HEK293 (cell line): ENCODE measurements around the gene SLC6A2.

ENCODE experiments used
- ATF2 ChIP-seq: fragments of 450-650 bp; formaldehyde crosslinking; IDR thresholded peaks from 2 replicates; pipeline ENCODE4 v1.5.1; 2016; ENCODE audit warnings: missing biosample characterization, missing genetic modification characterization, low read depth
- KLF9 ChIP-seq: fragments of 450-650 bp; formaldehyde crosslinking; IDR thresholded peaks from 2 replicates; pipeline ENCODE4 v1.5.1; 2016; ENCODE audit warnings: missing biosample characterization, missing genetic modification characterization, low read depth
- PRDM1 ChIP-seq: fragments of 450-650 bp; formaldehyde crosslinking; IDR thresholded peaks from 2 replicates; pipeline ENCODE4; 2016; ENCODE audit warnings: missing biosample characterization, missing genetic modification characterization
- REST ChIP-seq: fragments of 450-650 bp; formaldehyde crosslinking; IDR thresholded peaks from 2 replicates; pipeline ENCODE4 v1.5.1; 2016; ENCODE audit warnings: missing biosample characterization, missing genetic modification characterization
- ZBTB20 ChIP-seq: fragments of 450-650 bp; formaldehyde crosslinking; IDR thresholded peaks from 2 replicates; pipeline ENCODE4 v1.5.1; 2016; ENCODE audit warnings: missing biosample characterization, missing genetic modification characterization
- ZNF521 ChIP-seq: fragments of 450-650 bp; formaldehyde crosslinking; IDR thresholded peaks from 2 replicates; pipeline ENCODE4 v1.5.1; 2017; ENCODE audit warnings: missing biosample characterization, mild to moderate bottlenecking, missing genetic modification characterization
- ZNF830 ChIP-seq: fragments of 450-650 bp; IDR thresholded peaks from 2 replicates; pipeline ENCODE4 v1.5.0; 2018; ENCODE audit warnings: missing biosample characterization, missing genetic modification characterization, low read depth, mild to moderate bottlenecking, moderate library complexity
- TF ChIP-seq, protein P1 (sequence below): fragments of 450-650 bp; formaldehyde crosslinking; IDR thresholded peaks from 2 replicates; pipeline ENCODE4 v1.5.1; 2016; ENCODE audit warnings: missing biosample characterization, missing genetic modification characterization

DNA sequence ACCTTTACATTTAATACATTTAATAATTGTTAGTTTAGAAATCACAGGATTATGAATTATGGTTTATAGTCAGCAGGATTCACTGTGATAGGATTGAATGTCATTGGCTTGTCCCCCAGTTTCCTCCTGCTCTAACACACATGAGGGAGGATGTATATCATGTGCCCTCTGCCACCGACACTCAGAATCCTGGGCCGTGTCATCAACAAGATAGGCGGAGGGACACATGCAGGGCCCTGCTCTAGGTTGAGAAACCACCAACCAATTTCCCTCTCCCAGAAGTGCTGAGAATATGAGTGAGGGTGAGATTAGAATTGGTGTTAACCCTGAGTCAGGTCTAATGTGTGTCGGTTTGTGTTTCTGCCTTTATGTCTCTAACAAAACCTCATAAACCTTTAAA is 92.0 kb downstream of the SLC6A2 start:
- TF ChIP-seq, protein P1, sequence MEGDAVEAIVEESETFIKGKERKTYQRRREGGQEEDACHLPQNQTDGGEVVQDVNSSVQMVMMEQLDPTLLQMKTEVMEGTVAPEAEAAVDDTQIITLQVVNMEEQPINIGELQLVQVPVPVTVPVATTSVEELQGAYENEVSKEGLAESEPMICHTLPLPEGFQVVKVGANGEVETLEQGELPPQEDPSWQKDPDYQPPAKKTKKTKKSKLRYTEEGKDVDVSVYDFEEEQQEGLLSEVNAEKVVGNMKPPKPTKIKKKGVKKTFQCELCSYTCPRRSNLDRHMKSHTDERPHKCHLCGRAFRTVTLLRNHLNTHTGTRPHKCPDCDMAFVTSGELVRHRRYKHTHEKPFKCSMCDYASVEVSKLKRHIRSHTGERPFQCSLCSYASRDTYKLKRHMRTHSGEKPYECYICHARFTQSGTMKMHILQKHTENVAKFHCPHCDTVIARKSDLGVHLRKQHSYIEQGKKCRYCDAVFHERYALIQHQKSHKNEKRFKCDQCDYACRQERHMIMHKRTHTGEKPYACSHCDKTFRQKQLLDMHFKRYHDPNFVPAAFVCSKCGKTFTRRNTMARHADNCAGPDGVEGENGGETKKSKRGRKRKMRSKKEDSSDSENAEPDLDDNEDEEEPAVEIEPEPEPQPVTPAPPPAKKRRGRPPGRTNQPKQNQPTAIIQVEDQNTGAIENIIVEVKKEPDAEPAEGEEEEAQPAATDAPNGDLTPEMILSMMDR (tag by site-specific recombination): no peak
- TF ChIP-seq ATF2 (tag by site-specific recombination) (no peak), KLF9 (no peak), ZNF521 (tag by site-specific recombination) (no peak), ZNF830 (tag by site-specific recombination) (no peak), PRDM1 (tag by site-specific recombination) (no peak), REST (no peak), ZBTB20 (tag by site-specific recombination) (no peak)
